Measurements from ENCODE around the gene WBP1.
A peak's percentile ranks its signal among the peaks of the same experiment; 100 is the strongest.
"Not testable (repeated sequence)": the region's sequence is repeated elsewhere in the genome, so short reads cannot be mapped to it uniquely, and the experiment has no call there.

The WBP1 gene

DNA sequence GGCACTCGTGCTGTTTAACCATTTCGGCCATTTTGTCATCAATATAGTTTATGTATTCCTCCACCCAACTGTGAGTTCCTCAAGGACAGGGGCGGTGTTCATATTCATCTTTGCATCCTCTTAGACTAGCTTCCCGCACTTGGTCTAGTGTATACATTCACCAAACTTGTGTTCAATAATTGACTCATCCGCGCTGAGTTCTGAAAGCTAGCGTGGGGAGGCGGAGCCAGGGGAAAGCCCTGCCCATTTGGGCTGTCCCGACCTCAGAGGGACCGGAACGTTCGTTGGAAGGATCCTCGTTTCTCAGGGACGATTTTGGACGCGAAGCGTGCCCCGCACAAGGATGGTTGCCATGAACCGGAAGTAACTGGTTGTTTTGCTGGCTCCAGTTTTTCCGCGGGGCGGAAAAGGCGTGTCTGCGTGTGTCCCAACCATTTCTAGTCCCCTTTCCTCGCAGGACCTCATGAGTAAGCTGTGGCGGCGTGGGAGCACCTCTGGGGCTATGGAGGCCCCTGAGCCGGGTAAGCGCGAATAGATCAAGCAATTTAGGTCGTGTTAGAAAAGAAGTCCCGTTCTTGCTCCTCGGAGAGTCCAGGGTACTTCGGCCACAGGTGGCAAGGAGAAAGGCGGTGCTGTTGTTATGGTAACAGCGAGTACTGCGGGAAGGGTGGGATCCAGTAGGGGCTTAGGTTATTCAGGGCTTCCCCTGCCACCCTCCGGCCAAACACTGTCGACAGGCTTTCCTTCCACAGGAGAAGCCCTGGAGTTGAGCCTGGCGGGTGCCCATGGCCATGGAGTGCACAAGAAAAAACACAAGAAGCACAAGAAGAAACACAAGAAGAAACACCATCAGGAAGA is 3.4 kb upstream of the WBP1 start, which contains the start of gene INO80B:
INO80B (plus strand) TSS at position 434 of the 858 bp plus-strand sequence; CDS start at position 464, 30 bp downstream.
- peak; percentile 81 to 98 (median 93) for DNase-seq

DNA sequence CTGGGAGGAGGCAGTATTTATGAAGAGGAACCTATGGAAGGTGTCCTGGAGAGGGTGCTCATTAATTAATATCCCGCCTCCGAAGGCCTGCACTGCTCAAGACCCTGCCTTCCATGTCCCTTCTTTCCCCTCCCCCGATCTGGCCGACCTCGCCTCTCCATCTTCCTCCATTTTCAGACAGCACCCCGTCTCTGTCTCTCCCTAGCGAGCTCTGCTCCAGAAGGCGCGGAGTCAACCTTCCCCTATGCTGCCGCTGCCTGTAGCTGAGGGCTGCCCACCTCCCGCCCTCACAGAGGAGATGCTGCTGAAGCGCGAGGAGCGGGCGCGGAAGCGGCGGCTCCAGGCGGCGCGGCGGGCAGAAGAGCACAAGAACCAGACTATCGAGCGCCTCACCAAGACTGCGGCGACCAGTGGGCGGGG is 1.1 kb upstream of the WBP1 start:
- no peak for DNase-seq

DNA sequence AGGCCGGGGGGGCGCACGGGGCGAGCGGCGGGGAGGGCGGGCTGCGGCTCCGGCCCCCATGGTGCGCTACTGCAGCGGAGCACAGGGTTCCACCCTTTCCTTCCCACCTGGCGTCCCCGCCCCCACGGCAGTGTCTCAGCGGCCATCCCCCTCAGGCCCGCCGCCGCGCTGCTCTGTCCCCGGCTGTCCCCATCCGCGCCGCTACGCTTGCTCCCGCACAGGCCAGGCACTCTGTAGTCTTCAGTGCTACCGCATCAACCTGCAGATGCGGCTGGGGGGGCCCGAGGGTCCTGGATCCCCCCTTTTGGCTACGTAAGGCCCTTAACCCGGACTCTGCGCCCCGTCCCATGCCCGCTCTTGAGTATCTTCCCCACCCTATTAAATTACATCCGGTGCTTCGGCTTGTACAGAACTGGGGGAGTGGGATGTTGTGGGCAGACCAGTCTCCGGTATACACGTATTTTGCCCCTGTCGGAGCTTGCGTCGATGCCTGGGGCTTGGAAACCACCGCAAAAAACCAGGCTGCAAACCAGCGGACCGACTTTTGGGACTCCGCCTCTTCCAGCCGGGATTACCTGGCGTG is 598 bp upstream of the WBP1 start:
- peak; percentile 56 to 93 (median 74) for DNase-seq

DNA sequence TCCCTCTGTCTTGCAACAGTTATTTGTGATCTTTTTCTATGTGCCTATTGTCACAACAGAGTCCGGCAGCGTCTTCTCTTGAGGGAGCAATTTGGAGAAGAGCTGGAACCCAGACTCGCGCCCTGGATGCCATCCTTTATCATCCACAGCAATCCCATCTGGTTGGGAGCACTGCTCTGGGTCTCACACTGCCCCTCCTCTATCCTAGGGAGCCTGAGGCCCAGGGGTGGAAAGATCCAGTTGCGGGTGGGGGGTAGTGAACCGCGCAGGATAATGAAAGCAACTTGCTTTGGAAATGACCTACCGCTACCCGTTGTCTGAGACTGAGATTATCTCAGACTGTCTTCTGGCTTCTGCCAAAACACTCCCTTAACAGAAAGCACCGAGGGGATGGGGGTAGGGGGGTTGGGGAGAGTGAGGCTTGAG is 713 bp downstream of the WBP1 start:
- peak in 1 of 5 experiments; percentile 49 for DNase-seq

DNA sequence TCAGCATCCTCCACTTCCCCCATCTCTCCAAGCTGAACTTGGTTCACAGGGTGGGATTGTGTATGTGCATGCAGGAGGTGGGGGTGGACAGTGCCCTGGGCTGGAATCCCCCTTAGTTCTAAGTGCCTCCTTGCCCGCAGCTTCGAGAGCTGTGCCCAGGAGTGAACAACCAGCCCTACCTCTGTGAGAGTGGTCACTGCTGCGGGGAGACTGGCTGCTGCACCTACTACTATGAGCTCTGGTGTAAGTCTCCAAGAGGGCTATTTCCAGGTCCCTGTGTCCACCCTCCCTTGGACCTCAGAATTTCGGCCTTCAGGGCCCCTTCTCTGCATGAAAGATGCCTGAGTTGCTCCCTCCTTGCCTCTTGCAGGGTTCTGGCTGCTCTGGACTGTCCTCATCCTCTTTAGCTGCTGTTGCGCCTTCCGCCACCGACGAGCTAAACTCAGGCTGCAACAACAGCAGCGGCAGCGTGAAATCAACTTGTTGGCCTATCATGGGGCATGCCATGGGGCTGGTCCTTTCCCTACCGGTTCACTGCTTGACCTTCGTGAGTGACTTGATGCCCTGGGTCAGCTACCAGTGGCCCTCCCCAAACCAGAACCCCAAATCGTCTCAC is 1.4 kb downstream of the WBP1 start:
- DNase-seq = not testable (repeated sequence)

DNA sequence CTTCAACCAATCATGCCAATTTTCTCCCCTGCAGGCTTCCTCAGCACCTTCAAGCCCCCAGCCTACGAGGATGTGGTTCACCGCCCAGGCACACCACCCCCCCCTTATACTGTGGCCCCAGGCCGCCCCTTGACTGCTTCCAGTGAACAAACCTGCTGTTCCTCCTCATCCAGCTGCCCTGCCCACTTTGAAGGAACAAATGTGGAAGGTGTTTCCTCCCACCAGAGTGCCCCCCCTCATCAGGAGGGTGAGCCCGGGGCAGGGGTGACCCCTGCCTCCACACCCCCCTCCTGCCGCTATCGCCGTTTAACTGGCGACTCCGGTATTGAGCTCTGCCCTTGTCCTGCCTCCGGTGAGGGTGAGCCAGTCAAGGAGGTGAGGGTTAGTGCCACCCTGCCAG is 1.9 kb downstream of the WBP1 start:
- not testable (repeated sequence) for DNase-seq

DNA sequence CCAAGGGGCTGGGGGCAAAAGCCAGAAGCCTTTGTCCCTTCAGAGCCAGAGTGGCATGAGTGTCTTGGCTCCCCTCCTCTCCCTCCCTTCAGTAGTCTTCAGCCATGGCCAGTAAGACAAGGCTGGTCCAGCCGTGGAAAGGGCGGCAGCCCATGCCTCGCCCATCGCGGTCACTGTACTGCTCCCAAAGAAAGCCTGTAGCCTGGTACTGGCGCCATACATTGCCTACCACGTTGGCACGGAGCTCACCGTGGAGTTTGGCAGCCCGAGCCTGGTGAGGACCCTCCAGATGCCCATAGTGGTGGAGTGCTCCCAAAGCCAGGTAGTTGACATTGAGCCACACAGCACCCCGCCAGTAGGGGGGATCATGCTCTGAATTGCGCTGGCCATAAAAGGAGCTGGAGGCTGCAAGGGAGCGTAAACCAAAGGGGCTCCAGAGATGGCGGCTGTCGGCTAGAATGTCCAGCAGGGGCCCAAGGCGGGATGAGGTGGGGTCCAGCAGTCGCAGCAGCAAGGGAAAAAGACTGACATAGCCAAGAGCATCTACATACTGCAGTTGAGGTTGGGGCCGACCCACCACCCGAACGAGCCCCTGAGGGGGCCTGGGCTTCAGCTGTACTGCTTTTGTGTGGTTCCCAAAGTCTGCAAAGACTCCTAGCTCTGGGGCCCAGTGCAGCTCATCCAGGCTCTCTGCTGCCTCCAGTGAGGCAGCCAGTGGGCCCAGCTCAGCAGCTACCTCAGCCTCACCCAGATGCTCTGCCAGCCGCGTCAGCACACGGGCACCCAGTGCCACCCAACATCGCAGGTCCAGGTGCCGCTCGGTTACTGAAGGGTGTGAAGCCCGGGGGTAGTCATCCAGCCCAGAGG is 3.2 kb downstream of the WBP1 start:
- DNase-seq = no peak

DNA sequence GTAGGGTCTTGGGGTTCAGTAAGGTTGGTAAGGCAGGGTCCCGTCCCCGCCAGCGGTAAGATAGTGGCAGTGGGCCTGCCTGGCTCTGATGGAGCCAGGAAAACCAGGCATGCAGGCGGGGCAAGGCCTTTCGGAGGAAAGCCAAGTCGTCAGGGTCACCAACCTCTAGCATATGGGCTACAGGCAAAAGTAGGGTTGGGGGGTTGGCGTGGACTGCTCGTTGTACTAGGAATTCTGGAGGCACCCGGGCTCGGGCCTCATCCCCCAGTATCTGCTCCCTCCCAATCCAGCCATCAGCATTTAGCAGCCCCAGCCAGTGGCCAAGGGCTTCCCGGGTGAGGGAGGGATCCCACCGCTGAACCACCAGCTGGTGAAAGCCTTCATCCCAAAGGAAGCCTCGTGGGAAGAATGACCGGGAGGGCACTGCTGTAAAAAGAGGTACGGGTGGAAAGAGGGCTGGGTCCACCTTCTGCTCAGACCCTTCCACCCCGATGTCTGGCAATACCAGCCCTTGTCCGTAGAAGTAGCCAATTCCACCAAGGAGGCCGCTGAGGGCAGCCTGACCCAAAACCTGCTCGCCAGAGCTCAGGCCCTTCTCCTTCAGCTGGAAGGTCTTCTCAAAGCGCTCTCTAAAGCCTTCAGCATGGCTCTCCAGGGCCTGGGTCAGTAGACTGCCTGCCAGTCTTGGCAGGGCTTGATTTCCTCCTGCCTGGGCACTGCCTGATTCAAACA is 4.0 kb downstream of the WBP1 start:
- no peak for DNase-seq

DNA sequence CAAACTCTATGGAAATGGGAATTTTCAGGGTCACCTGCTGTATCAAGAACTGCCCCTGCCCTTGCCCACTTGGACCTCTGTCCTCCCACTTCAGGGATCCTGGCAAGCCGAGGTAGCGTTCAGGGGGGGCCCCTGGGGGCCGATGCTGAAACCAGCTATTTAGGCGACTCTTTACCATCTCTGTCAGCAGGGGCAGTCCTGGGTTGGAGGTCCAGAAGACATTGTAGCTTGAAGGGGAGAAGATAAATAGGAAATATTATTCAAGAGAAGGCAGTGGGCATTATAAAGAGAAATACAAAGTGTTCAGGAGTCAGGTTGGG is 4.5 kb downstream of the WBP1 start:
- no peak for DNase-seq

DNA sequence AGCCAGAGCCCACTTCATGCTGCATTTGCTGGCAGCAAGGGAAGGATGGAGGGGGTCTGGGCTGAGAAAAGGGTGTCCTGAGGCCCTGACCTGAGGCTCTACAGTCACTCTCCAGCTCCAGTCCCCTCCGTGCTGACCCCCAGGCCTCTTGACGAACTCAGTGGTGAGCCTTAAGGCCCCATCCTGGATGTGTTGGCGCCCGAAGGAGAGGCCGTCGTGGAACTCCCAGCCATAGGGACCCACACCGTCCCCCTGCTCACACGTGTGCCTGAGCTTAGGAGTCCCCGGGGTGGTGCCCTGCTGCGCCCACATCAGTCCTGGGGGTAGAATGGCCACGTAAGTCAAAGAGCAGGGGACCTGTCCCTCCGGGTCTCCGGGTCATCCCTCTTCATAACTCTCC is 6.2 kb downstream of the WBP1 start:
- DNase-seq = no peak

DNA sequence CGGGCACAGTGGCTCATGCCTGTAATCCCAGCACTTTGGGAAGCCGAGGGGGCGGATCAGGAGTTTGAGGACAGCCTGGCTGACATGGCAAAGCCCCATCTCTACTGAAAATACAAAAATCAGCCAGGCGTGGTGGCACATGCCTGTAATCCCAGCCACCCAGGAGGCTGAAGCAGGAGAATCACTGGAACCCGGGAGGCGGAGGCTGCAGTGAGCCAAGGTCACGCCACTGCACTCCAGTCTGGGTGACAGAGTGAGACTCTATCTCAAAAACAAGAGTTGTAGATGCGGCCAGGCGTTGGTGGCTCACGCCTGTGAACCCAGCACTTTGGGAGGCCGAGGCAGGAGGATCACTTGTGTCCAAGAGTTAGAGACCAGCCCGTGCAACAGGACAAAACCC is 12.5 kb downstream of the WBP1 start:
- not testable (repeated sequence) for DNase-seq

DNA sequence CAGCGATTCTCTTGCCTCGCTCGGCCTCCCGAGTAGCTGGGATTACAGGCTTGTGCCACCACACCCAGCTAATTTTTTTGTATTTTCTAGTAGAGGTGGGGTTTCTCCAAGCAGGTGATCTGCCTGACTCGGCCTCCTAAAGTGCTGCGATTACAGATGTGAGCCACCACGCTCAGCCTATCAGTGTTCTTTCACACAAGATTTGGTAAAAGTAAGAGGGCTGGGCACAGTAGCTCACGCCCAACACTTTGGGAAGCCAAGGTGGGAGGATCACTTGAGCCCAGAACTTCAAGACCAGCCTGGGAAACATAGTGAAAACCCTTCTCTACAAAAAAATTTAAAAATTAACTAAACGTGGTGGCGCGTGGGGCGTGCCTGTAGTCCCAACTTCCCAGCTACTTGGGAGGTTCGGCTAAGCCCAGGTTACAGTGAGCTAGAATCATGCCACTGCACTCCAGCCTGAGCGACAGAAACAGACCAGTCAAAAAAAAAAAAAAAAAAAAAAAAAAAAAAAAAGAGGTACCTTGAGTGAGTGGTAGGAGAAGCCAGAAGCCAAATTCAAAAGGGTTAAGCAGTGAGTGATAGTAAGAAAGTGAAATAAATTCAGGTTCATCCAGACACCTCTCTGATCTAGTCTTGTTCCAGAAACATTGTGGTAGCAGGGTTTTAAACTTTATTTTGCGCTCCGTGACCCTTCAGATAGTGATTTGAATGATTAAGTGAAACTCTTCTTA is 13.3 kb downstream of the WBP1 start:
- DNase-seq = no peak

DNA sequence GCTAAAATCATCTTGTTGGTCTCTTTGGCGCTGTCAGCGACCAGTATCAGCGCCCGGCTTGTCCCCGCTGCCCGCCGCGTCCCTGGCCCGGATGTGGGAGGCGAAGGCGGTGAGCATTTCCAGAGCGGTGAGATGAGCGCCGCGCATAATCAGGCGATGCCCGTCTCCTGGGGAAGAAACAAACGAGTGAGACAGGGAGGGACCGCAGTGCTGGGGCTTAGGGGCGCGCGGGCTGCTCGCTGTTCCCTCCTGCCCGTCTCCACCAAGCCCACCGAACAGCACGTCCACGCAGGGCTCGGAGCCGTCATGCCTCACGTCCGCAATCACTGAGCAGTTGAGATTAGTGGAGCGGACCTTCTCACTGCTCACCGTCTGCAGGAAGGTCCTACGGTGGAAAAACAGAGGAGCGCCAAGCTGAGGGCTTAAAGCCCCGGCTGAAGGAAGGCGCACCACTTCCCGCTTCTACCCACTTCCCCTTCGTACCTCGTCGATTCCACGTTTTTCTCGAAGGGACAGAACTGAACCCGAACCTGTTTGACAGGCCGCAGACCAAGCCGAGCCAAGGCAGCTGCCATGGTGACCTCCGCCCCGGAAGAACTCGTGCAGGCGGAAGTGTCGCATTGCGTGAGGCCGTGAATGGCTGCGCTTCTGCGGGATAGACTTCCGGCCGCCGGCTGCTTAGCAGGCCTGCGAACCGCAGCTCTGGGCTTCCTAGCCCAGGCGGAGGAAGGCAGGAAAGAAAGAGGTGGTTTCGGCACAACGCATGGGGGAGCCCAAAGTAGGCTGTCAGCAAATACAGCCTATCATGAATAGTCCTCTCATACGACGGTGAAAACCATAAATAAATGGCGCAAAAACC is 14.1 kb downstream of the WBP1 start, which contains the start of gene MRPL53:
MRPL53 (minus strand) TSS at position 595 of the 859 bp plus-strand sequence; CDS start at position 575, 20 bp downstream.
- peak; percentile 92 to 98 (median 94) for DNase-seq

DNA sequence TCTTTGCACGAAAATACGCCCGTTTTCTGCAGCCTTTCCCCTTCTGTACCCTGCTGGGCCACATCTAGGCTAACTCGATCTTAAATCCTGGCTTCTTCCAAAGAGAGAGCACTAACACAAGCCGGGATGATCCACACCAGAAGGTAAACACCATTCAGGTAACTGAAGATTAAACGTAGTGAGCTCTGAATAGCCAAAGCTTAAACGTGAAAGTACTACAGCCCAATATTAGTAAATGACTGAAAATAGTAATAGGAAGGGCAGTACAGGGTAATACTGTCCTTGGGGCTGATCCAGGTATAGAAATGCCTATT is 14.7 kb downstream of the WBP1 start:
- no peak for DNase-seq

DNA sequence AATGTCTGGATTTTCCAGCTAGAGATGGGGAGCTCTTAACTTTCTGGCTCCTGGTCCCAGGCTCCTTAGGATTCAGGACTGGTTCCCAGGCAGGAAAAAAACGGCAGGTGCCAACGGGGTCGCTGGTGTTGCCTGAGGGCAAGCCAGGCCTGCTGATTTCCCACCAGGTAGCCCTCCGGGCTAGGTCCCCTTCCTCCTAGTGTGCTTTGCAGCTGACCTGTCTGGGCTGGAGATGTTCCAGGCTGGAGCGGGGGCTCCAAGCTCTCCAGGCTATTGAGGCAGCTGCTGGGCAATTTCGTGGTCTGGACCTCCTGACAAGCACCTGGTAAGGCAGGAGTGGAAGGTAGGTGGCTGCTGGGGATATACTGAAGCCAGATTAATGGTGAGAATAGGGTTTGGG is 16.2 kb downstream of the WBP1 start:
- no peak for DNase-seq

DNA sequence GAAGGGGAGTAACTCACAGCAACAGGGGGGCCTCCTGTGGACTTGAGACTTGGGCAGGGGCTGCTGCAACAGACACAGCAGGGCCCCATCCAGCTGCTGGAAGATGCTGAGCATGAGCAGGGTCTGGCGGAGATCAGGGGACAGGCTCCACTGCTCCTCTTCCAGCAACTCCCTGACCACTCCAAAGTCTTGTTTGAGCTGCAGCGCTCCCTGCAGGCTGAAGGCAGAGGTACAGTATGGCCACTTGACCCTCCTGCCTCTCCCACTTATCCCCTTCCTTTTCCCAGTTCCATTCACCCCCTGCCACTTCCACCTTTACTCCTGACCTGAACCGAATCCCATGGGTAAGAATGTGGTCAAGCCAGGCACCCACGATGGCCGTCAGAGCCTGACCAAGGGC is 16.7 kb downstream of the WBP1 start:
- DNase-seq = no peak

DNA sequence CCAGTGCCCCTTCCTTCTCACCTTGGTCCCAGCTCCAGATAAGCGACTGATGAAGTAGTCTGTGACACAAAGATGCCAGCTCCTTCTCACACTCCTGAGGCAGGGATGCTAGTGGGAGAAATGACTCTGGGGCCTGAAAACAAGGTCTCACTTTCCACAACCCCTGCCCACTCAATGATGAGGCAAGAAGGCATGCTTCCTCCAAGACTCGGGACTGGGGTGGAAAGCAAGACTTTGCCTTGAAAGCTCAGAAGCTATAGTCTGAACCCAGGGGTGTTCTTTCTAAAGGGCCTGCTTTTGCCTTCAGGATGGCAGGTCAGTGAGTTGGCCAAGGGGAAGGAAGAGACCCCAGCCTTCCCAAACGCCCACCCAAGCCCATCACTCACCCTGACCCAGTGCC is 23.2 kb downstream of the WBP1 start:
- DNase-seq = no peak

DNA sequence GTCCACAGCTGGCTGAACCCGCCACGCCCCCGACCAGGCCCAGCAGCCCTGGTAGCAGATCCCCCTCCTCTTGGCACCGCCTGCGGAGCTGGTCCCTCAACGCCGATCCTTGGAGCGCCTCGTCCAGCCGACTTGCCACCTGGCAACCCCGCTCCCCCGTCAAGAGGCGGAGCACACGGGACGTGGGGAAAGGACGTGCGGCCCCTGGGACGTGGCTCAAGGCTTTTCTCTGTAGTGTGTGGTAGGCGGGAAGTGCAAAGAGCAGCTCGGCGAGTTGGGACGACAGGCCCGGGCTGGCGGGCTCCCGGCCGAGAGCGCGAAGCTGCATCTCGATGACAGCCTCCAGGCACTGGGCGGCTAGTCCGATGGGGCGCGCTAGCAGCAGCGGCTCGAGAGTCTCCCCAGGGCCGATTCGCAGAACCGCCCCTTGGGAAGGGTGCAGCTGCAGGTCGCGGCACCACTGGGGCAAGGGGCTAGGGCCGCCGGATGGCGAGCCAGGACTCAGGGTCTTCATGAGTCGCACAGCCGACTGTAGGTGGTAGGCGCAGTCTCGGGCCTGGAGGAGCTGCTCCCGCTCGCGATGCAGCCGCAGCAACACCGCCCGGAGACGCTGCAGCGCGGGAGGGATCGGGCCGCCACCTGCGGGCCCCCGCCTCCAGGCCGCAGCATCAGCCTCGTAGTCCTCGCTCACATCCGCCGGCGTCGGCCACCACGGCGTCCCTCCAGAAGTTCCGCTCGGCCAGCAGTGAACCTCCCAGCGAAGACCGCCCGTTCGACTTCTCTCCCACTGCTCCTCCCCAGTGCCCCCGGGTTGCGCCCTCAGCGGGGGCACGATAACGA is 23.9 kb downstream of the WBP1 start:
- peak in 3 of 5 experiments; percentile 41 to 72 (median 46) for DNase-seq

Data from T-helper 2 cell (primary cell).